Measurements from ENCODE around the gene CCDC187.

Gene CCDC187

DNA sequence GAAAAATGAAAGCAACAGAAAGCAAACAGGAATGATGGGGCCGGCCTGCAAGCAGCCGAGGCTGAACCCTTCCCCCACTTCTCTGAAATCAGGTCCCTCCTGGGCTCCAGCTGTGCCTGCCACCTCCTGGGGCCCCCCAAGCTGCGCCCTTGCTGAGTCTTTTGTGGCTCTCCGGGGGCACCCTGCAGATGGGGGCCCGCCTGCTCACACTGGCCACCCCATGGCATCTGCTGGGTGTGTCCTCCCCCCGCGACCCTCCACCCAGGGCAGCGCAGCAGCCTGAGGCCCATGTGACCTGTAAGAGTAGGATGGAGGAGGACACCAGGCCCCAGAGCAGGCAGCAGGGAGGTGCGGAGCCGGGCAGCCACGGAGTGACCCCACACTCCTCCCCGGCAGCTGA is 29.2 kb upstream of the CCDC187 start:
- Histone ChIP-seq H3K27ac (ENCODE audit: low read depth in 2 of 2, low read length in 2 of 2) (no peak overlapping the region), H3K9me3 (ENCODE audit: control insufficient read depth in 2 of 2, low read length in 2 of 2) (no peaks in the 10 kb centered on the region), H3K4me3 (ENCODE audit: low read length in 2 of 2) (no peak overlapping the region), H3K36me3 (ENCODE audit: control insufficient read depth in 2 of 2, insufficient read depth in 2 of 2, low read length in 2 of 2) (no peaks in the 10 kb centered on the region), H3K9ac (ENCODE audit: low read depth in 1 of 2, low read length in 2 of 2) (no peak overlapping the region), H3K4me1 (ENCODE audit: control insufficient read depth in 2 of 2, insufficient read depth in 2 of 2, low read length in 2 of 2) (peaks cover 0 to 5% of the 10 kb centered on the region in 2 donors), H3K27me3 (ENCODE audit: control insufficient read depth in 2 of 2, insufficient read depth in 2 of 2, low read length in 2 of 2) (peaks cover 2 to 3% of the 10 kb centered on the region in 2 donors)

DNA sequence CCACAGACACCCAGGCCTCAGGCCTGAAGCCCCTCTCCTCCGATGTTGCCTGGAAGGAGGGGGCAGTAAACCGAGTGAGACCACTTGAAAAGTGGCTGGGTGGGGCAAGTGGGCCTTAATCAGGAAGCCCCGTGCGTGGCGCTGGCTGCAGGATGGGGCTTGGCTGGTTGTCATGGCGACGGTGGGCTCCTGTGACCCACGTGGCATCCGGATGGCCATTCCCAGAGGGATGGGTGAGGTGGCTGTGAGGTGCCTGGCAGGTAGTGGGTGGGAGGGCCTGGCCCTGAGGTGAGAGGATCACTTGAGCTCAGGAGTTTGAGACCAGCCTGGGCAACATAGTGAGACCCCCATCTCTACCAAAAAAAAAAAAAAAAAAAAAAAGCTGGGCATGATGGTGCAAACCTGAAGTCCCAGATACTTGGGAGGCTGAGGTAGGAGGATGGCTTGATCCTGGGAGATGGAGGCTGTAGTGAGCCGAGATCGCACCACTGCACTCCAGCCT is 28.6 kb upstream of the CCDC187 start:
- no peak overlapping the region for H3K9ac ChIP-seq (ENCODE audit: low read depth in 1 of 2, low read length in 2 of 2)
- no peak overlapping the region for H3K27ac ChIP-seq (ENCODE audit: low read depth in 2 of 2, low read length in 2 of 2)
- no peaks in the 10 kb centered on the region for H3K36me3 ChIP-seq (ENCODE audit: control insufficient read depth in 2 of 2, insufficient read depth in 2 of 2, low read length in 2 of 2)
- peaks cover 0 to 6% of the 10 kb centered on the region in 2 donors for H3K4me1 ChIP-seq (ENCODE audit: control insufficient read depth in 2 of 2, insufficient read depth in 2 of 2, low read length in 2 of 2)
- H3K4me3 ChIP-seq (ENCODE audit: low read length in 2 of 2): no peak overlapping the region
- peaks cover 4 to 5% of the 10 kb centered on the region in 2 donors for H3K27me3 ChIP-seq (ENCODE audit: control insufficient read depth in 2 of 2, insufficient read depth in 2 of 2, low read length in 2 of 2)
- no peaks in the 10 kb centered on the region for H3K9me3 ChIP-seq (ENCODE audit: control insufficient read depth in 2 of 2, low read length in 2 of 2)

DNA sequence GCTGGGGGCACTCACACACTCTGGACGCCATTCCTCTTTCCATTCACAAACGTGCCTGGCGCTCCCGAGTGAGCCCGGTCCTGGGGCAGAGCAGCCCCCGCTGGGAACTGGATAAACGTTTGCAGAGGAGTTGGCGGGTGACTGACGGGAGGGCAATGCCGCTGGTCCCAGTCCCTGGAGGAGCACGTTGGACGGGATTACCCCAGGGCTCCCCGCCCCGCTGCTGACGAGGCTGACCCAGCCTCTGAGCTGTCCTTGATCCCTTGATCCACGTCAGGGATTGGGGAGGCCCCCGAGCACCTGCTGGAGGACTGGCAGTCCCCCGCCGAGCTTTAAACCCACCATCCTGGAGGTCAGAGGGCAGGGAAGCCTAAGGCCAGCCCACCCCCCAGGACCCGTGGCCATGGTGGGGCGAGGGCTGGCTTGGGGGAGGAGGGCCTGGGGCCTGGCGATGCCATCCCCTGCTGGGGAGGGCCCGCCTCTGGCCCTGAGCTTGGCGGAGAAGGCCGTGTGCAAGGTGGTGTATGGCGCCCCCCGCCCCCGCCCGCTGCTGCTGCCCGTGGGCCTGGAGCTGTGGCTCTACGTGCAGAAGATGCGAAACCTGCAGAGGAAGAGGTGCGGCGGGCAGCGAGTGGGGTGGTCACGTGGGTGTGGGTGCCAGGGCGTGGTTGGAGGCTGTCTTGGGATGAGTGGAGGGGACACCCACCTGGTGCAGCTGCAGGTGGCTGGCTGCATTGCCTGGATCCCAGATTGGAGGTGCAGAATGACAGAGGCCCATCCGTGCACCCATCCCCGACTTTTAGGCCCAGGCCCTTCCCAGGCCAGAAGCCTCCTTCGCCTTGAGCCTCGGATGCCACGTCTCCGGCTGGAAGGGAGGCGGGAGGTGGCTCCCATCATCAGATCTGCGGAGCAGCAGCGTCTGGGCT is 27.9 kb upstream of the CCDC187 start:
- Histone ChIP-seq H3K9me3 (ENCODE audit: control insufficient read depth in 2 of 2, low read length in 2 of 2) (no peaks in the 10 kb centered on the region), H3K4me1 (ENCODE audit: control insufficient read depth in 2 of 2, insufficient read depth in 2 of 2, low read length in 2 of 2) (peaks cover 2 to 8% of the 10 kb centered on the region in 2 donors), H3K27ac (ENCODE audit: low read depth in 2 of 2, low read length in 2 of 2) (no peak overlapping the region), H3K4me3 (ENCODE audit: low read length in 2 of 2) (no peak overlapping the region), H3K36me3 (ENCODE audit: control insufficient read depth in 2 of 2, insufficient read depth in 2 of 2, low read length in 2 of 2) (no peaks in the 10 kb centered on the region), H3K9ac (ENCODE audit: low read depth in 1 of 2, low read length in 2 of 2) (no peak overlapping the region), H3K27me3 (ENCODE audit: control insufficient read depth in 2 of 2, insufficient read depth in 2 of 2, low read length in 2 of 2) (peaks cover 4 to 7% of the 10 kb centered on the region in 2 donors)

DNA sequence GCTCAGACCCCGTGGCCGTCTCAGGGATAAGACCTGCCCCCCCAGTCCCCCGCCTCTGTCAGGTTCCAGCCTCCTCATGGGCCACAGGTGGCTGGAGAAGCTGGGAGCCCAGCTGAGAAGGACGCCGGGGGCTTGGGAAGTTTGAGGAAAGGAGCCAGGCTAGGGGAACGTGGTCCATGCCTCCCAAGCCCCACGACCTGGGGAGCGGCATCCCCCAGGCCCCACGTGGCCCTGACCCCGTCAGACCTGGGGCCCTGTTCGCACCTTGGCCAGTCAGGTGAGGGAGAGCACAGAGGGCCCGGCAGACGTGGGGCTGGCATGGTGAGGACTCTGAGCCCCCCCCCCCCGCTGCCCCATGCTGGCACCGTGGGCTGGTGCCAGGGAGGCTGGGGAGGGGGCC is 27.1 kb upstream of the CCDC187 start:
- H3K27me3 ChIP-seq (ENCODE audit: control insufficient read depth in 2 of 2, insufficient read depth in 2 of 2, low read length in 2 of 2): peaks cover 4 to 13% of the 10 kb centered on the region in 2 donors
- H3K9ac ChIP-seq (ENCODE audit: low read depth in 1 of 2, low read length in 2 of 2): no peak overlapping the region
- no peak overlapping the region for H3K4me3 ChIP-seq (ENCODE audit: low read length in 2 of 2)
- H3K27ac ChIP-seq (ENCODE audit: low read depth in 2 of 2, low read length in 2 of 2): no peak overlapping the region
- no peaks in the 10 kb centered on the region for H3K9me3 ChIP-seq (ENCODE audit: control insufficient read depth in 2 of 2, low read length in 2 of 2)
- H3K36me3 ChIP-seq (ENCODE audit: control insufficient read depth in 2 of 2, insufficient read depth in 2 of 2, low read length in 2 of 2): no peaks in the 10 kb centered on the region
- H3K4me1 ChIP-seq (ENCODE audit: control insufficient read depth in 2 of 2, insufficient read depth in 2 of 2, low read length in 2 of 2): peaks cover 6 to 11% of the 10 kb centered on the region in 2 donors

DNA sequence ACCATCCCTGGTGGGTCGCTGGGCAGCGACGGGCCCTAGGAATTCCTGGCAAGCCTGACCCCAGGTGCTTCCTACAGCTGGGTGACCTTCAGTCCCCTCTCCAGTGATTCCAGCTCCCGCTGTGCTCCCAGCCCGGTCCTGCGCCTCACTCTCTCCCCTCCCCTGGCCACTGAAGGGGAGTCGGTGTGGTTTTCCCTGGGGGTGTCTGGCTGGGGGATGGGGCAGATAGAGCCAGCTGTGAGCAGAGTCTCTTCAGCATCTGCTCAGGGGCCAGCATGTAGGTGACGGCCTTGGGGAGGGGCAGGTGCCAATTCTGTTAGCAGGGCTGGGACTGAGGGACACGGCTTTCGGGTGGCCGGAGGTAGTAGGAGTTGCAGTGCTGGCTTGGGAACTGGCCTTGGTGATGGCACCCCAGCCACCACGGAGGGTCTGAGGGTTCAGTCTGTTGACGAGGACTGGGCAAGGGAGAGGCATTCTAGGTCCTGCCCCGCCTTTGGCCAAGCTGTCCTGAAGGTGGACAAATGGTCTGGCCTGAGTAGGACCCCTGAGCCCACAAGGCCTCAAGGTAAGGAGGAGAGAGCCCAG is 26.6 kb upstream of the CCDC187 start:
- Histone ChIP-seq H3K4me1 (ENCODE audit: control insufficient read depth in 2 of 2, insufficient read depth in 2 of 2, low read length in 2 of 2) (peaks cover 6 to 11% of the 10 kb centered on the region in 2 donors), H3K27me3 (ENCODE audit: control insufficient read depth in 2 of 2, insufficient read depth in 2 of 2, low read length in 2 of 2) (peaks cover 4 to 19% of the 10 kb centered on the region in 2 donors), H3K4me3 (ENCODE audit: low read length in 2 of 2) (no peak overlapping the region), H3K36me3 (ENCODE audit: control insufficient read depth in 2 of 2, insufficient read depth in 2 of 2, low read length in 2 of 2) (no peaks in the 10 kb centered on the region), H3K9me3 (ENCODE audit: control insufficient read depth in 2 of 2, low read length in 2 of 2) (no peaks in the 10 kb centered on the region), H3K9ac (ENCODE audit: low read depth in 1 of 2, low read length in 2 of 2) (no peak overlapping the region), H3K27ac (ENCODE audit: low read depth in 2 of 2, low read length in 2 of 2) (no peak overlapping the region)

DNA sequence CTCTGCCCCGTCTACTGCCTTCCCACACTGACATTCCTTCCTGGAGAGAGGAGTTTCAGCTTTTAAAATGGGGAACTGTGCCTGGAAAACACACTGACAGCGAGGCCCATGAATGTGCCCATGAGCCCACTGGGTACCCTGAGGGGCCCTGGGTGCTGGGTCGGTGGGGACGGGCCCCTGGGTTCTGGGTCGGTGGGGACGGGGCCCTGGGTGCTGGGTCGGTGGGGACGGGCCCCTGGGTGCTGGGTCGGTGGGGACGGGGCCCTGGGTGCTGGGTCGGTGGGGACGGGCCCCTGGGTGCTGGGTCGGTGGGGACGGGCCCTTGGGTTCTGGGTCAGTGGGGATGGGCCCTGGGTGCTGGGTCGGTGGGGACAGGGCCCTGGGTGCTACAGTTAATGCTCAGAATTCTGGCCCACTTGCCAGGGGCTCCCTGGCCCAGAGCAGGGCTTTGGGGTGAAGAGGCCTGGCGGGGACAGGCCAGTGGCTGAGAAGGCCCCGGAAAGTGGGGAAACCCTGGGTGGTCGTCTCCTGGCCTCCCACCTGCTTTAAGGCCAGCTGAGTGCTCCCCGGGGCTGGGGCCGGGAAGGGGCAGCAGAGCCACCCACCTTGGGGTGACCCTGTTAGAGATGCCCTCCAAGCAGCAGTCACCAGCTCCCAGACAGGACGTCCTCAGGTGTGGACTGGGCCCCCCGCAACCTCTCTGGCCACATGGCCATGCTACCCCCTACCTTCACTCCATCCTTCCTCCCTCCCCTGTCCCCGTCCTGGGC is 25.9 kb upstream of the CCDC187 start:
- Histone ChIP-seq H3K27me3 (ENCODE audit: control insufficient read depth in 2 of 2, insufficient read depth in 2 of 2, low read length in 2 of 2) (peaks cover 4 to 19% of the 10 kb centered on the region in 2 donors), H3K9me3 (ENCODE audit: control insufficient read depth in 2 of 2, low read length in 2 of 2) (no peaks in the 10 kb centered on the region), H3K36me3 (ENCODE audit: control insufficient read depth in 2 of 2, insufficient read depth in 2 of 2, low read length in 2 of 2) (no peaks in the 10 kb centered on the region), H3K4me1 (ENCODE audit: control insufficient read depth in 2 of 2, insufficient read depth in 2 of 2, low read length in 2 of 2) (peaks cover 6 to 11% of the 10 kb centered on the region in 2 donors), H3K27ac (ENCODE audit: low read depth in 2 of 2, low read length in 2 of 2) (no peak overlapping the region), H3K9ac (ENCODE audit: low read depth in 1 of 2, low read length in 2 of 2) (no peak overlapping the region), H3K4me3 (ENCODE audit: low read length in 2 of 2) (no peak overlapping the region)

DNA sequence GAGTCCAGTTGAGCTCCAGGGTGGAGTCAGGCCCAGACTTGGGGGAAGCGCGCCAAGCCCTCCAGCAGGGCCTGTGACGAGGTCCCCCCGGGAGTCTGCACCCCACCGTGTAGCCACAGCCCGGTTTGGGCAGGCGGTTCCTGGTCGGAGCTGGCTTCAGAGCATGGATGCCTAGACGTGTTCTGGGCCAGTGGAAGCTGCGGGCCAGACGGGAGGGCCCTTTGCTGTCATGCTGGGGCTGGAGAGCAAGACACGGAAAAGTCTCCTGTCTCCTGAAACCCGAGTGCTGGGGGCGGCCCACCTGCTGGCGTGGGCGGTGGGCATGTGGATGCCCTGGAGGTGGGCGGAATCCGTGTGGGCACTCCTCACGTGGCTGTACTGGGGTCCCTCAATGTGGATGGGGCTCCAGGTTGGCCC is 25.3 kb upstream of the CCDC187 start:
- no peak overlapping the region for H3K9ac ChIP-seq (ENCODE audit: low read depth in 1 of 2, low read length in 2 of 2)
- H3K36me3 ChIP-seq (ENCODE audit: control insufficient read depth in 2 of 2, insufficient read depth in 2 of 2, low read length in 2 of 2): no peaks in the 10 kb centered on the region
- H3K4me3 ChIP-seq (ENCODE audit: low read length in 2 of 2): no peak overlapping the region
- no peaks in the 10 kb centered on the region for H3K9me3 ChIP-seq (ENCODE audit: control insufficient read depth in 2 of 2, low read length in 2 of 2)
- H3K27me3 ChIP-seq (ENCODE audit: control insufficient read depth in 2 of 2, insufficient read depth in 2 of 2, low read length in 2 of 2): peaks cover 4 to 19% of the 10 kb centered on the region in 2 donors
- H3K27ac ChIP-seq (ENCODE audit: low read depth in 2 of 2, low read length in 2 of 2): no peak overlapping the region
- peaks cover 6 to 11% of the 10 kb centered on the region in 2 donors for H3K4me1 ChIP-seq (ENCODE audit: control insufficient read depth in 2 of 2, insufficient read depth in 2 of 2, low read length in 2 of 2)

DNA sequence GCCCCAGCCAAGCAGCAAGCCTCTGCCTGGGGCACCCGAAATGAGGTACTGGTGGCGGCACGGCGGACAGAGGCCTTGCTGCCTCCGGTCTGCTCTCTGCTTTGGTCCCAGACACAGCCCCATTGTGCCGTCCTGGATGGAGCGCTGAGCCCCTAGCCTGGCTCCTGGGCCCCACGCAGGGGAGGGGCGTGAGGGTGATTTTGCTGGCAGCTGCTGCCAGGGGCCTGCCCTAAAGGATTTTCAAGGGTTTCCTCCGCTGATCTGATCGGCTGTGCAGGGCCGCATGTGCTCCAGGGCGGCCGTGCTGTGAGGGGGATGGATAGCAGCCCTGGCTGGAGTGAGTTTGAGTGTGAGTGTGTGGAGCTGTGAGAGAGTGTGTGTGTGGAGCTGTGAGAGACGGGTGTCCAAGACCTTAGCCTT is 24.7 kb upstream of the CCDC187 start:
- Histone ChIP-seq H3K27me3 (ENCODE audit: control insufficient read depth in 2 of 2, insufficient read depth in 2 of 2, low read length in 2 of 2) (peaks cover 4 to 19% of the 10 kb centered on the region in 2 donors), H3K9me3 (ENCODE audit: control insufficient read depth in 2 of 2, low read length in 2 of 2) (no peaks in the 10 kb centered on the region), H3K4me3 (ENCODE audit: low read length in 2 of 2) (peak overlapping the region; percentile 30 to 57), H3K27ac (ENCODE audit: low read depth in 2 of 2, low read length in 2 of 2) (peak overlapping the region in 1 of 2 donors; percentile 38), H3K9ac (ENCODE audit: low read depth in 1 of 2, low read length in 2 of 2) (peak overlapping the region in 1 of 2 donors; percentile 34), H3K4me1 (ENCODE audit: control insufficient read depth in 2 of 2, insufficient read depth in 2 of 2, low read length in 2 of 2) (peaks cover 6 to 11% of the 10 kb centered on the region in 2 donors), H3K36me3 (ENCODE audit: control insufficient read depth in 2 of 2, insufficient read depth in 2 of 2, low read length in 2 of 2) (no peaks in the 10 kb centered on the region)

DNA sequence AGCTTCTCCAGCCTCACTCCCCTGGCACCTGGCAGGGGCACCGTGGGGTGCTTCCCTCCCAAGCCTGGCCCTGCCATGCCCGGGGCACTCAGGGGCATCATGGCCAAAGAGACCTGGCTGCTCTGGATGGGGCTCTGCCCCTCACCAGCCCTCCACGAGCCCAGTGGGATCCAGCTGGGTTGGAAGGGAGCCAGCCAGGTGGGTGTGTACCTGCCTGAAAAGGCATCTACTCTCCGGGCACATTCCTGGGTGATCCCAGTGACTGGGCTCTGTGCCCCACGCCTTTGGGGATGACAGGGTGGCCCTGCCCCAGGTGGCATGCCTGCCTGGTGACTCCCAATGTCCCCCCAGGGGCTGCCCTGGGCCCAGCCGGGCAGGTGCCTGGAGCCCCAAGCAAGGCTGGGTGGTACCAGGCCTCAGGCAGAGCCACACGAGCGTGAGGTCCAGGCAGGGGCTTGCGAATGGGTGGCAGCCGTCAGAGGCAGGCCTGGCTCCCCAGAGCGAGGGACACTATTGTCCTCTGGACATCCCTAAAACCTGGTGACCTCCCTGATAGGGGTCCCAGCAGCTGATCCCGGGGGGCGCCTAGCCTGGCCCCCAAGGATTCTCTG is 24.2 kb upstream of the CCDC187 start:
- H3K4me1 ChIP-seq (ENCODE audit: control insufficient read depth in 2 of 2, insufficient read depth in 2 of 2, low read length in 2 of 2): peaks cover 6 to 11% of the 10 kb centered on the region in 2 donors
- H3K9ac ChIP-seq (ENCODE audit: low read depth in 1 of 2, low read length in 2 of 2): peak overlapping the region in 1 of 2 donors; percentile 34

More for the DNA sequence above, 24.2 kb upstream of the CCDC187 start:
- peaks cover 4 to 19% of the 10 kb centered on the region in 2 donors for H3K27me3 ChIP-seq (ENCODE audit: control insufficient read depth in 2 of 2, insufficient read depth in 2 of 2, low read length in 2 of 2)
- peak overlapping the region; percentile 30 to 57 for H3K4me3 ChIP-seq (ENCODE audit: low read length in 2 of 2)
- peak overlapping the region in 1 of 2 donors; percentile 38 for H3K27ac ChIP-seq (ENCODE audit: low read depth in 2 of 2, low read length in 2 of 2)
- no peaks in the 10 kb centered on the region for H3K36me3 ChIP-seq (ENCODE audit: control insufficient read depth in 2 of 2, insufficient read depth in 2 of 2, low read length in 2 of 2)
- no peaks in the 10 kb centered on the region for H3K9me3 ChIP-seq (ENCODE audit: control insufficient read depth in 2 of 2, low read length in 2 of 2)
